Activated naive CD4-positive, alpha-beta T cell treated with anti-CD3 and anti-CD28 coated beads, Interleukin-2, amount 50 U/mL, for 72 hours (primary cell): Measurements from ENCODE around the gene PWWP2B. TPM values are rescaled to one million over a fixed set of nuclear protein-coding genes. Genes with fewer than 3 reads are reported as not detected.
"Not testable (repeated sequence)": the region's sequence is repeated elsewhere in the genome, so short reads cannot be mapped to it uniquely, and the experiment has no call there.

ENCODE experiments used
- ATAC-seq, 2 donors: fragments of 150-1000 bp; cut with Tn5 transposase; 2 replicates each; pipeline ENCODE4 v1.10.0; 2021; ENCODE audit warnings: mild to moderate bottlenecking in 2 of 2, moderate library complexity in 2 of 2
- DNase-seq, 2 donors: peaks; one replicate each; pipeline ENCODE4 v3.0.0; 2021 to 2022; ENCODE audit warnings: low spot score in 2 of 2
- H3K27ac Mint-ChIP-seq, 2 donors: one replicate each; pipeline ENCODE4 v1.8.0; 2022; ENCODE audit warnings: mild to moderate bottlenecking in 2 of 2, mixed read lengths in 2 of 2
- H3K36me3 Mint-ChIP-seq, 2 donors: one replicate each; pipeline ENCODE4 v1.8.0; 2022; ENCODE audit warnings: mixed read lengths in 2 of 2
- H3K9me3 Mint-ChIP-seq, 2 donors: one replicate each; pipeline ENCODE4 v1.8.0; 2022; ENCODE audit warnings: mixed read lengths in 2 of 2
- total RNA-seq, 2 donors: library from RNA; stranded (reverse); gene quantifications; one replicate each; pipeline ENCODE4 v1.2.3, GENCODE V29; 2022

The PWWP2B gene
- total RNA-seq, 2 donors from 2014 or later, result 0.64 to 4.3 TPM

DNA sequence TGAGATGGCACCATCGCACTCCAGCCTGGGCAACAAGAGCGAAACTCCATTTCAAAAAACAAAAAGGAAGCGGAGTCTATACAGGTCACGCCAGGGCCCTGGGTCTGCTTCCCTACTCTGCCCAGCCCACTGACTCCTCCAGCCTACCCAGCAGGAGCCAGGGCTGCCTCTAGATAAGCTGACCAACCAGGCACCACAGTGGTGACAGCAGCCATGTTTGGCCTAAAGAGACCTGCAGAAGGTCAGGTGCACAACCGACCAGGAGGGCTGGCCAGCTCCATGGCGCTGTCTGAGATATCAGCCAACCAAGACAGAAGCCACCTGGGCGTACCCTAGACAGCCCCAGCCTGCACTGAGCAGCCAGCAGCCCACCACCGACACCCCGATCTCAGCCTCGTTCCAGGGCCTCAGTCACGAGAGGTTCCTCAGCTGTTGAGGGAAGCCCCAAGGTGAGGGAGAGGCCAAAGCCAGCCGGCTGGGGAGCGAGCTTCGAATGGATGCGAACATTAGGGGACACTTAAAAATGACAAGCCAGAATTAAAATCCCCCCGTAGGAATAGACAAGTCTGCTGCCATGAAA, 24.4 kb upstream of the PWWP2B start:
- H3K9me3 Mint-ChIP-seq, result no peaks in the 10 kb centered on the region
- DNase-seq (peak in 1 of 2 donors; percentile 25), ATAC-seq (no peak)
- H3K27ac Mint-ChIP-seq, result no peak overlapping the region
- no peaks in the 10 kb centered on the region for H3K36me3 Mint-ChIP-seq

DNA sequence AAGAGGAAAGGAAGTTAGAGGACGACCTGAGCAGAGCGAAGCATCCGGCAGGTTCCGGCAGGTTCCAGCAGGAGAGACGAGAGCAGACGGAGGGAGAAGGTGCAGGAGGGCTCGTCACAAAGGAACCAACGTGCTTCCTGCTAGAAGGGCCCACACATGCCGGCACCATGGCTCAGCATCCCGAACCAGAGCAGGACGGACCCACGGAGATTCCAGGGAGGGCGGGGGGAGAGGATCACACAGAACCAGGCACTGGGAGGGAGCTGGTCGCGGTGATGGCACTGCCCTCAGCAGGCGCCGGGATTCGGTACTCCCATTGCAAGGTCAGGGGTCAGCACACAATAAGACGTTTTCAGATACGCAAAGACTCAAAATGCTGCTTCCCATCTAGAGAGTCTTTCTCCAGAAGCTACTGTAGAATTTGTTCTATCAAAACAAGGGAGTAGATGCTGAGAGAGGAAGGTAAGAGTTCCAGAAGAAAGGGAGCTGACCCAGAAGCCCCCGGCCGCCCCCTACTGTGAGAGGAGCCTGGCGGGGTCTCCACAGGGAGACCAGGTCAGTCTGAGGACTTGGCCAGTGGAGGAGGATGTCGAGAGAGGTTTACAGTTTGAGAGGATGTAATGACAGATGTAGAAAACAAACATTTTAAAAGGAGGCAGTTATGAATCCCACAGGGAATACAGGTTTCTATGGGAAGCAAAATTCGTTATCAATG, 23.6 kb upstream of the PWWP2B start:
- Mint-ChIP-seq H3K9me3 (no peaks in the 10 kb centered on the region), H3K36me3 (no peaks in the 10 kb centered on the region), H3K27ac (no peak overlapping the region)
- no peak for ATAC-seq
- DNase-seq, result peak in 1 of 2 donors; percentile 33

DNA sequence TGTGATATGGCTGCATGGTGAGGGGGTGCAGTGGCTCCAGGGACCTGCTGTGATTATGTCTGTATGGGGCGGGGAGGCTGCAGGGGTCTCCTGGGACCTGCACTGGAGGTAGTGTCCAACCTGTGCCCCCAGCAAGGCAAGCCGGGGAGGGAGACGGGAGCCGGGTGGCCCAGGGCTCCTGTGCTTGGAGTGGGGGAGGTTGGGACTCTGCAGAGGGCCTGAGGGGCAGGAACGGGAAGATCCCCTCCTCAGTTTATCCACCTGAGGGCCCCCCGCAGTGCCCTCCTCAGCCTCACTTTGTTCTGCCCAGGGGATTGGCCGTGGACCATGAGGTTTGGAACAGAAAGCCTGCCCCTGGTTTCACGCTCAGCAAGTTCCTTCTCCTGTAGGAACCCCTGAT, 22.8 kb upstream of the PWWP2B start:
- H3K9me3 Mint-ChIP-seq, result no peaks in the 10 kb centered on the region
- ATAC-seq (no peak), DNase-seq (peak in 1 of 2 donors; percentile 45)
- no peaks in the 10 kb centered on the region for H3K36me3 Mint-ChIP-seq
- peak overlapping the region in 1 of 2 donors; percentile 58 for H3K27ac Mint-ChIP-seq

DNA sequence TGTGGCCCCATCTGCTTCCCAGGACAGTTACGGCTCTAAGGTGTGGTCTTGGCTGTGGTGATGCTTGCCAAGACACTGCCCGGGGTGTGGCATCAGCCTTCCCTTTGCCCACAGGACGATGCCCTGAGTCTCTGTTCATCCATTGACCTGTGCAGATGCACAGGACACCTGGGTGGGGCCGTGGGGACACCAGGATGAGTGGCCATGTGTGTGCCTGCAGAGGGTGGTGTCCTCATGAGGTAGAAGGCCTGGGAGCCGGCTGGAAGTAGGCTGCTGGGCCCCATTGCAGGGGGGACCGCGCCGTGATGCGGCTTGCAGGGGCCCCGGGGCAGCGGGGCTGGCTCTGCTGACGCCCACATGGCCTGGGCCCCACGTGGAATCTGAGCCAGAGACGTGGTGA, 22.4 kb upstream of the PWWP2B start:
- Mint-ChIP-seq H3K9me3 (no peaks in the 10 kb centered on the region), H3K36me3 (no peaks in the 10 kb centered on the region), H3K27ac (no peak overlapping the region)
- DNase-seq, result peak in 1 of 2 donors; percentile 39
- no peak for ATAC-seq

DNA sequence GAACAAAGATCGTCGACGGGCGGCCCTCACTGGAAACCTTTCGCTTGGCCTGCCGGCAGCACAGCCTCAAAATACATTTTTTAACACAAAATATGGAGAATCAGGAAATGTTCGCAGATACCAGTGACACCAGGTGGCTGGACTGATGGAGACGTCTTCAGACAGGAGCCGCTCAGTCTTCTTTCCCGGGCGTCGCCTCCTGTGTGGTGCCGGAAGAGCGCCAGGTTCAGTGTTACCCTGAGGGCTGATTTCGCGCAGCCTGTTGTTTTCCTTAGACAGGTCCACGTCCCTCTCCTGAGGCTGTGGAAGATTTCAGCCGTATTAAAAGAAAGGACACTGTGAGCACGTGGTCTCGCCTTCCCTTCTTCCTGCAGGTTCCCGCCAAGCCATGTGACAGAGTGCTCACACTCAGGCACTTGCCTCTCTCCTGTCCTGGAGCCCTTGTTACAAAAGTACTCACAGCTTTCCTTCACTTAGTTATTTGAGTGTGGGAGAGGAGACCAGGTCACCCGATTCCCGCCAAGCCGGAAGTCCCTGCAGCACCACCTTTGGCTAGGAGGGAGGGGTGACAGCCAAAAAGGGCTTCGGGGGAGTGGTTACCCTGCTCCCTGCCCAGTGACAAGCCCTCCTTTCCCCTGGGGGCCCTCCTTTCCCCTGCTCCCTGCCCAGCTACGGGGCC, 21.7 kb upstream of the PWWP2B start:
- peak in 1 of 2 donors; percentile 51 for DNase-seq
- no peaks in the 10 kb centered on the region for H3K36me3 Mint-ChIP-seq
- H3K27ac Mint-ChIP-seq, result peak overlapping the region in 1 of 2 donors; percentile 14
- no peaks in the 10 kb centered on the region for H3K9me3 Mint-ChIP-seq
- no peak for ATAC-seq

DNA sequence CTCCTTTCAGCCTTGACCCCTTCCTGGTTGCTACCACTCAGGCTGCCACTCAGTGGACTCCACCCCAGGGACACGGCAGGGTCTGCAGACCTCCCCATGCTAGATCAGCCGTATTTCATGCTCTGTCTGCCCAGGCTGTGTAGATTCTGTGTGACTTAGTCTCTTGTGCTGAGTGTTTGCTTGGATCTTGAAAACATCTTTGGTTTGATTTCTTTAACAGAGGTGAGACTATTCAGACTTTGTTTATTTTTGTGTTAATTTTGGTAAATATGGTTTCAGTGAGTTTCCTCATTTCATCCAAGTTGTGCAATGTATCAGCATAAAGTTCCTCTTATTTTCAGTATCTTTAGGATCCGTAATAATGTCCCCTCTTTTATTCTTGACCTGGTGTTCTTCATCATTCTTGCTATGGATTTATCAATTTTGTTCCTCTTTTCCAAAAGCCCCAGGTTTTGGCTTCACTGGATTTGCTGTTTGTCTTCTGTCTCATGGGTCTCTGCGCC, 21.2 kb upstream of the PWWP2B start:
- ATAC-seq, result no peak
- no peaks in the 10 kb centered on the region for H3K9me3 Mint-ChIP-seq
- no peaks in the 10 kb centered on the region for H3K36me3 Mint-ChIP-seq
- no peak for DNase-seq
- H3K27ac Mint-ChIP-seq, result peak overlapping the region in 1 of 2 donors; percentile 14

DNA sequence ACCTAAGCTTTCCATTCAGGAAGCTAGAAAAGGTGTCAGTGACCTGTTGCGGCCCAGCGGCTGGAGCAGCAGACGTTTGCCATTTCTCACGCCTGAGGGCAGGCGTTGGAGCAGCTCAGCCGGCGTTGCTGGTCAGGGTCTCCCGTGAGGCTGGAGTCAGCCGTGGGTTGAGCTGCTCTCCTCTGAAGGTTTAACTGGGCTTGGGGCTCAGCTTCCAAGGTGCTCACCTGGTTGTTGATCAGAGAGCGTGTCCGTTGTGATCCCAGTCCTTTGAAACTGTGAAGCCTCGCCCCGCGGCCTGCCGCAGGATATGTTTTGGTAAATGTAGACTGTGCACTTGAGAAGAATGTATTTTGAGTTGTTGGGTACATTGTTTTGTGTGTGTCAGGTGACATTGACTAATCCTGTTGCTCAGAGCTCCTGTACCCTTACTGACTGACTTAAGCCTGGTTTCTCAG, 20.6 kb upstream of the PWWP2B start:
- DNase-seq (peak in 1 of 2 donors; percentile 35), ATAC-seq (no peak)
- Mint-ChIP-seq H3K9me3 (no peaks in the 10 kb centered on the region), H3K27ac (no peak overlapping the region), H3K36me3 (no peaks in the 10 kb centered on the region)

DNA sequence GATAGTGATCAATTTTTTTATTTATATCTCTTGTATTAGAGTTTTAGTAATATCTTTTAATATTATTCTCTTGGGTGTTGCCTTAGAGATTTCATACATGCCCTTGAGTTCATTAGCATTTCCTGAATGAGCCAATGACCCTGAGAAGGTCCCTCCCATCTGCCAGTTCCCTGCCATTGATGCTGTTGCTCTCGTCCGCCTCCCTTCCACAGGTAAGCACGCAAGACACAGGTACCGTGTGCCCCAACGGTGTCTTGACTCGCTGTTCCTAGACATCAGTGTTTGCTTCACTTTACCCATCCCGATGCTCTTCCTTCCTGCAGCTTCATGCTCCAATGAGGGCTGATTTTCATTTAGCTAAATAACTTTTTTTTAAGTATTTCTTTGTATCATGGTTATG, 19.7 kb upstream of the PWWP2B start:
- Mint-ChIP-seq H3K36me3 (no peaks in the 10 kb centered on the region), H3K27ac (no peak overlapping the region), H3K9me3 (no peaks in the 10 kb centered on the region)
- ATAC-seq (no peak), DNase-seq (no peak)

DNA sequence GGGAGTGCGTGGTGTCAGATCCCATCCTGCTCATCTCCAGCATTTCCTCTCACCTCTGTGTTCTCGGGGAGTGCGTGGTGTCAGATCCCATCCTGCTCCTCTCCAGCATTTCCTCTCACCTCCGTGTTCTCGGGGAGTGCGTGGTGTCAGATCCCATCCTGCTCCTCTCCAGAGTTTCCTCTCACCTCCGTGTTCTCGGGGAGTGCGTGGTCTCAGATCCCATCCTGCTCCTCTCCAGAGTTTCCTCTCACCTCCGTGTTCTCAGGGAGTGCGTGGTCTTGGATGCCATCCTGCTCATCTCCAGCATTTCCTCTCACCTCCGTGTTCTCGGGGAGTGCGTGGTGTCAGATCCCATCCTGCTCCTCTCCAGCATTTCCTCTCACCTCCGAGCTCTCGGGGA, 18.0 kb upstream of the PWWP2B start:
- not testable (repeated sequence) for H3K27ac Mint-ChIP-seq, H3K9me3 Mint-ChIP-seq, H3K36me3 Mint-ChIP-seq, ATAC-seq, DNase-seq

DNA sequence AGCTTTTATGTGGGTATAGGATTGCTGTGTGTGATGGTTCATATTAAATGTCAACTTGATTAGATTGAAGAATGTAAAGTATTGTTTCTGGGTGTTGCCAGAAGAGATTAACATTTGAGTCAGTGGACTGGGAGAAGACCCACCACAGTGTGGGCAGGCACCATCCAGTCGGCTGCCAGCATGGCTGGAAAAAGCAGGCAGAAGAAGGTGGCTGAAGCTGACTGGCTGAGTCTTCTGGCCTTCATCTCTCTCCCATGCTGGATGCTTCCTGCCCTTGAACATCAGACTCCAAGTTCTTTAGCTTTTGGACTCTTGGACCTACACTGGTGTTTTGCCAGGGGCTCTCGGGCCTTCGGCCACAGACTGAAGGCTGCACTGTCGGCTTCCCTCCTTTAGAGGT, 16.0 kb upstream of the PWWP2B start:
- not testable (repeated sequence) for ATAC-seq, H3K9me3 Mint-ChIP-seq, H3K36me3 Mint-ChIP-seq, H3K27ac Mint-ChIP-seq
- DNase-seq, result peak in 1 of 2 donors; percentile 37

DNA sequence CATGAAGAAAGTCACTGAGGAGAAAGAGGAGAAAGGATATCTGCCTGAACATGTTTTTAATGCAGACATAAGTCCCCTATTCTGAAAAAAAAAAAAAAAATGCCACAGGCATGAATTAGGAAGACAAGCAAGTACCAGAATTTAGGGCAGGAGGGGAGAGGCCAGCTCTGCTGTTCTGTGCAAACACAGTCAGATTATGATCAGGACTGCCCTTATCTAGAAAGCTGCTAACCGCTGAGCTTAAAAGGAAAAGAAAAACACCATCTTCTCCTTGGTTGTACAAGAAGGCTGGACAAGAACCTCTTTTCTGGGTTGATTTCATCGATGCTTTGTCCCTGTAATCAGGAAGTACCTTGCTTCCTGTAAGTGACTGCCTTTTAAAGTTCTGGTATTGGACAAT, 15.3 kb upstream of the PWWP2B start:
- Mint-ChIP-seq H3K9me3 (no peaks in the 10 kb centered on the region), H3K36me3 (no peaks in the 10 kb centered on the region), H3K27ac (no peak overlapping the region)
- ATAC-seq (no peak), DNase-seq (no peak)

DNA sequence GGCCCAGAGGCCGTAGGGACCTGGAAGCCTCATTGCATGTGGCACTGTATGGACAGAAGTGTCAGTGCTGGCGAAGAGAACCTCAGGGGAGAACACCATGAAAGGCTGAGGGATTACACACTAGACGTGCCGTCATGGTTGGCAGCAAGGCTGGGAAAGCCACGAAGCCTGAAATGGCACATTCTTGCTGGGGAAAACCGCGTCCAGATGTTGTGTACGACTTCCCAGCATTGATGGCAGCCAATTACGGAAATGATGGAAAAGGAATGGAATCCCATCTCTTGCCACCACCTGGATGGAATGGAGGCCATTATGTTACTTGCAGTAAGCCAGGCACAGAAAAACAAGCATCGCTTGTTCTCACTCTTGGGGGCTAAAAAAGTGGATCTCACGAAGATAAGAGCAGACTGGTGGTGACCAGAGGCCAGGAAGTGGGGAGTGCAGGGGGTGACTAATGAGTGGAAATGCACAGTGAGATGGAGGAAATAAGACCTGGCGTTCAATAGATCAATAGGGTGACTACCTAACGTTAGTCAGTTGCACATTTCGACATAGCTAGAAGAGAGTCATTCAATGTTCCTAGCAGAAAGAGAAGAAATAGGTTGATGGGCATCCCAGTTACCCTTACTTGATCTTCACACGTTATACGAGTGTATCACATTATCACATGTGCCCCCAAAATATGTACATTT, 14.6 kb upstream of the PWWP2B start:
- Mint-ChIP-seq H3K9me3 (no peaks in the 10 kb centered on the region), H3K36me3 (no peaks in the 10 kb centered on the region), H3K27ac (no peak overlapping the region)
- DNase-seq (peak in 1 of 2 donors; percentile 34), ATAC-seq (peak in 1 of 2 donors; percentile 51)

DNA sequence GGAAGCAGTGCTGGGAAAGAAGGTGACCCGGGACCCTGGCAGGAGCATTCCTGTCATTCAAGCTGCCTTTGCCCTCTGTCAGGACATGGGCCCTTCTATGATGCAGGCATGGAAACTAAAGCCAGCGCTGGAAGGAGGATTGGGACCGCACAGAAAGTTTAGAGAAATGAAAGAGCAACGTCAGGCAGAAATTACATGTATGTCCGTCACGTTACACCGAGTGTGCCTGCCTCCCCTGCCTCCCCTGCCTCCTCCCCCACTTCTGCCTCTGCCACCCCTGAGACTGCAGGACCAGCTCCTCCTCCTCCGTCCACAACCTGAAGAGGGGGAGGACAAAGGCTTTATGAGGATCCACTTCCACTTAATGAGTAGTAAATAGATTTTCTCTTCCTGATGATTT, 13.9 kb upstream of the PWWP2B start:
- Mint-ChIP-seq H3K27ac (no peak overlapping the region), H3K36me3 (no peaks in the 10 kb centered on the region), H3K9me3 (no peaks in the 10 kb centered on the region)
- DNase-seq (no peak), ATAC-seq (no peak)

DNA sequence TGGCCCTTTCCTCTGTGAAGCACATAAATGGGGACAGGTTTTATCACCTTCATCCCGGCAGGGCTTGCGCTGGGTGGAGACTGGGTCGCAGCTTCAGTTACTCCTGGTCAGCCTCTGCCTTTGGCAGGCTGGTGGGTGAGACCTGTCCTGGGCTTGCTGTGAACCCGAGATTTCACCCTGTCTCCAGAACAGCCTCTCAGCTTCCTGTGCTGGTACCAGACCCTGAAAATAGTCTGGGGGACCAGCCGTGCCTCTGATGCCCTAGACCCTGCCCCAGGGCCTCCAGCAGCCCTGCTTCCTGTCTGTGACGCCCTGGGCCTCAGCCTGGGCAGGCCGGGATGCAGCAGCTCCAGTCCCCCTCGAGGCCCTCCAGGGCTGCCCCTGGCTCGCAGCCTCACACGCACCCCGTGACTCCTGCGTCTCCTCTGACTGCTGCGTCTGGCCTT, 13.2 kb upstream of the PWWP2B start:
- DNase-seq, result peak in 1 of 2 donors; percentile 33
- Mint-ChIP-seq H3K27ac (no peak overlapping the region), H3K36me3 (no peaks in the 10 kb centered on the region), H3K9me3 (no peaks in the 10 kb centered on the region)
- no peak for ATAC-seq

DNA sequence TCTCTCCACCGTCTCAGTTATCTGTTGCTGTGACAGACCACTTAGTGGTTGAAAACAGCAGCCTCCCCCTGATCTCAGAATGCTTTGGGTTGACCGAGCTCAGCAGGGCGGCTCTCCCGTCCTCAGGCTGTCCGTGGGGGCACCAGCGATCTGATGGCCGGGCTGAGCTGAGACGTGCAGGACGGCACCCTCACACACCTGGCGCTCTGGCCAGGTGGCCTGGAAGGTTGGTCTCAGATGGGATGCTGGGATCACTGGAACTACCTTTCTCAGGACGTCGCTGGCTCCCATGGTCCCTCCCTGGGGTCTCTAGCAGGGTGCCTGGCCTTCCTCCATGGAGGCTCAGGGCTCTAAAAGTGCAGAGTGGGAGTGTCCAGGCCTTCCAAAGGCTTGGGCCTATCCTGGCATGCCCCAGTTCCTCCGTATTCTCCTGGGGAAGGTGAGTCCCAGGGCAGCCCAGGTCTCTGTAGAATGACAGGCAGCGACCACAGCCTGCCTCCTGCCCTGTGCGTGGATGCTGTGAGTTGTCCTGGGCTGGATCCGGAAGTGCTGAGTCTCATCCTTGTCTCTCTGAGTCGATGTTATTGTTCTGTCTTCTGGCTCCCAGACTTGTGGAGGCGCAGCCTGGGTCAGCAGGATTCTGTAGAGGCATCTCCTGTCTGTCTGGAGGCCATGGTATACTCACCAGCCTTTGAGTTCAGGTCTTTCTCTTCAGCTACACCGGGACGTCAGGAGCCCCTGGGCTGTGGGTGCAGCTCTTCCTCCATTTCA, 12.2 kb upstream of the PWWP2B start:
- DNase-seq, result peak in 1 of 2 donors; percentile 51
- H3K27ac Mint-ChIP-seq, result no peak overlapping the region
- no peaks in the 10 kb centered on the region for H3K36me3 Mint-ChIP-seq
- H3K9me3 Mint-ChIP-seq, result no peaks in the 10 kb centered on the region
- no peak for ATAC-seq

DNA sequence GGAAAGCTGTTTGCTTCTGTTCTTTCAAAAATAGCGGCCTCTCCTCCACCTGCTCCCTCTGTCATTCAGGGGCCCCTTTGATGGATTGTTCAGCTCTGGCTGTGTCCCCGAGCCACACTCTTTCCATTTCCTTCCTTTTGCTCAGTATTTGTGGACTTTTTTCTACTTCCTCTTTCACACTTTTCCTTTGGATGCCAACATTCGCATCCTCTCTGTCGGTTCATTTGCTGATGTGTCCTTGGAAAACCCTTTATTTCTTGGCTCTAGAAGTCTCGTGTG, 11.7 kb upstream of the PWWP2B start:
- Mint-ChIP-seq H3K36me3 (no peaks in the 10 kb centered on the region), H3K9me3 (no peaks in the 10 kb centered on the region), H3K27ac (no peak overlapping the region)
- ATAC-seq (no peak), DNase-seq (no peak)
